HUES48 (cell line): ENCODE data around the gene LRP4.

Experiments used
- H3K27ac ChIP-seq: one replicate; pipeline ENCODE4 v1.7.0; 2013; ENCODE audit warnings: low read depth, low read length, inconsistent platforms
- H3K27me3 ChIP-seq: 2 replicates; pipeline ENCODE4 v1.6.1; 2013; ENCODE audit warnings: mild to moderate bottlenecking, low read length; ENCODE audit not compliant: control insufficient read depth, insufficient read depth
- H3K36me3 ChIP-seq: 2 replicates; pipeline ENCODE4 v1.6.1; 2013; ENCODE audit warnings: low read length; ENCODE audit not compliant: control insufficient read depth, insufficient read depth
- H3K4me1 ChIP-seq: 2 replicates; pipeline ENCODE4 v1.6.1; 2013; ENCODE audit warnings: mild to moderate bottlenecking, low read length; ENCODE audit not compliant: control insufficient read depth, insufficient read depth
- H3K4me3 ChIP-seq: 2 replicates; pipeline ENCODE4 v1.5.1; 2013; ENCODE audit warnings: mild to moderate bottlenecking, low read depth, low read length
- H3K9ac ChIP-seq: 2 replicates; pipeline ENCODE4 v1.6.1; 2013; ENCODE audit warnings: mild to moderate bottlenecking, low read depth, low read length, moderate library complexity
- H3K9me3 ChIP-seq: 2 replicates; pipeline ENCODE4 v1.6.1; 2013; ENCODE audit warnings: low read length; ENCODE audit not compliant: control insufficient read depth, insufficient read depth

LRP4 gene

DNA sequence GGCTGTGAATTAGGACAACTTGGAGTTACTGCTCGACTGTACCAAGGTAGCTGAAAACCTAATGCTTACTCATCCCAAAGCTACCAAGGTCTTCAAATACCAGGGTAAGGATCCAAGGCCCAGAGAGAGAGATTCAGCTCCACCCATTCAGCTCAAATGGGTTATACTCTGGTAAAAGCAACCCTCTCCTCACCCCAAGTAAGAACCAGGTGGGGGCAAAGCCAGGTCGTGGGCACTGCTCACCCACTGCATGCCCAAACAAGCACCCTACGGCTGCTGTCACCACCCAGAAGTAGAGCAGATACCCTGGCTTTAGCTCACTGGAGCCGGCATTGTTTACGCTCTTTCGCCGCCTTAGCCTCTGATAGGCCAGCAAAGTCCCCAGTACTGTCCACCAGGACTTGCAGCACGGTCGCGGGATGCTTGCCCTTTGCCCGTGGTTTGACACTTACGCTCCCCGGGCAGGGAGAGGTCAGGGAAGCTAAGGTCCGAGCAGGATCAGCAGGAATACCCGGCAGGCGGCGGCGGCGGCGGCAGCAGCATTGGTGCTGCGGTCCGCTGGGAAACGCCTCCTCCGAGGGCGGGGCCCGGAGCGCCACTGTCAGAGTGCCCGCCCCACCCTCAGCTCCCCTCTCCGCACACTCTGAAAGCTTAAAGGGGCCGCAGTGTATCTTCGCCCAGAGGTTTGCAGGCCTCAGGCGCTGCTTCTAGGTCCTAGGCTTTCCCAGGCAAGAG is 91.9 kb downstream of the LRP4 start:
- H3K27ac ChIP-seq, result peak overlapping the region; percentile 54

DNA sequence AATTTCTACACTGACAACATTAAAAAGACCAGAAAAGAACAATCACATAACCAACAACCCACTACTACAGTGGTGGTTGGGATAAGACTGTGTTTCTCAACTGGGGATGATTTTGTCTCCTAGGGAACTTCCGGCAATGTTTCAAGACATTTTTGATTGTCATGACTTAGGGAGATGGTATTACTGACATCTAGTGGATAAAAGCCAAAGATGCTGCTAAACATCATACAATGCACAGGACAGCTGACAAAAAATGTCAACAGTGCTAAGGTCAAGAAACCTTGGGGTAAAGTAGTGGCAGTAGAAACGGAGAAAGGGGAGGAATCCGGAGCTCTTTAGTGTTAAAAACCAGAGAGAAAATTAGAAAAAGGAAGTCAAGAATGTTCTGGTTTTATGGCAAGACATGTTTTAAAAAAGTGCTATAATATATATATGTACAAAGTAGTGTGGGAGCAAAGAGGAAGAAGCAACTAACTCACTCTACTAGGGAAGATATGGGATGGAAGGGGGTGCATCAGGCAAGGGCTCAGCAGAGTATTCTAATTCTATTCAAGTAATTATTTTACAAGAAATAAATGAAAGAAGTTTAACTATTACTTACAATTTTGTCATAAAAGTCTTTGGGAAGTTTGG is 109.4 kb downstream of the LRP4 start:
- Histone ChIP-seq H3K36me3 (peaks cover 82% of the 10 kb centered on the region), H3K27ac (no peak overlapping the region), H3K9ac (no peak overlapping the region), H3K9me3 (no peaks in the 10 kb centered on the region), H3K4me3 (no peak overlapping the region), H3K27me3 (no peaks in the 10 kb centered on the region), H3K4me1 (no peaks in the 10 kb centered on the region)

More for the DNA sequence above, 91.9 kb downstream of the LRP4 start:
- Histone ChIP-seq H3K9ac (0 out of 2 replicates have a peak overlapping the region, but pooled peaks have one; percentile 13), H3K4me1 (peaks cover 16% of the 10 kb centered on the region), H3K27me3 (no peaks in the 10 kb centered on the region), H3K4me3 (peak overlapping the region; percentile 67), H3K9me3 (no peaks in the 10 kb centered on the region), H3K36me3 (no peaks in the 10 kb centered on the region)
